ENCODE data around the gene ADRA2C. TPM values are rescaled to one million over a fixed set of nuclear protein-coding genes. Genes with fewer than 3 reads are reported as not detected.

Gene ADRA2C
- total RNA-seq, 1 experiment from 2014 or later, result 23.5 TPM

DNA sequence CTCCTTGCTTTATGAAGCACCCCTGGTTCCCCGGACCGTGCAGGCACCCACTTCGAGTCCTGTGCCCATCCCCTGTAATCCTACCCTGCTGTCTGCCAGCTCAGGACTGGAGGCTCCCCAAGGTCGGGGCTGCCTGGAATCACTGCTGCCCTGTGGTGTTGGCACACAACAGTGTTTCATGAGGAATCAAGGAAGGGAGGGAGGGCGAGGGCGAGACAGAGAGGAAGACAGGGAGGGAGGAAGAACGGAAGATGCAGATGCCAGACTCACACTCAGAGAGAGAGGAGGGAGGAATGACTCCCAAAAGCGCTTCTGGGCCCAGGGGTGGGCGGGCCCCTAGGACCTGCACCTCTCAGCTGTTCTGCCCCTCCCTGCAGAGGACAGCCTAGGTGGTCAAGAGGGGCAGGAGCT is 42.9 kb upstream of the ADRA2C start:
- DNase-seq (ENCODE audit: low read depth, low spot score) (no peak), ATAC-seq (peak; percentile 30; the same call in 1 of the 2 replicates)
- H3K4me1 ChIP-seq (ENCODE audit: control insufficient read depth, insufficient read depth, low read length), result no peaks in the 10 kb centered on the region
- H3K9me3 ChIP-seq (ENCODE audit: control insufficient read depth, insufficient read depth, low read depth, low read length), result no peaks in the 10 kb centered on the region
- BruUV-seq (replicated peaks), result no TSS peak
- CTCF ChIA-PET, result no interaction called here
- TF ChIP-seq SIN3A (IDR thresholded peaks at IDR 0.05; ENCODE audit: borderline replicate concordance, insufficient read depth, low read depth, low read length) (no peak), TCF7L2 (IDR thresholded peaks at IDR 0.05; ENCODE audit: low read depth, low read length) (no peak), POLR2AphosphoS5 (IDR thresholded peaks at IDR 0.05; ENCODE audit: low read depth, low read length) (no peak)
- TF ChIP-seq, protein P1, sequence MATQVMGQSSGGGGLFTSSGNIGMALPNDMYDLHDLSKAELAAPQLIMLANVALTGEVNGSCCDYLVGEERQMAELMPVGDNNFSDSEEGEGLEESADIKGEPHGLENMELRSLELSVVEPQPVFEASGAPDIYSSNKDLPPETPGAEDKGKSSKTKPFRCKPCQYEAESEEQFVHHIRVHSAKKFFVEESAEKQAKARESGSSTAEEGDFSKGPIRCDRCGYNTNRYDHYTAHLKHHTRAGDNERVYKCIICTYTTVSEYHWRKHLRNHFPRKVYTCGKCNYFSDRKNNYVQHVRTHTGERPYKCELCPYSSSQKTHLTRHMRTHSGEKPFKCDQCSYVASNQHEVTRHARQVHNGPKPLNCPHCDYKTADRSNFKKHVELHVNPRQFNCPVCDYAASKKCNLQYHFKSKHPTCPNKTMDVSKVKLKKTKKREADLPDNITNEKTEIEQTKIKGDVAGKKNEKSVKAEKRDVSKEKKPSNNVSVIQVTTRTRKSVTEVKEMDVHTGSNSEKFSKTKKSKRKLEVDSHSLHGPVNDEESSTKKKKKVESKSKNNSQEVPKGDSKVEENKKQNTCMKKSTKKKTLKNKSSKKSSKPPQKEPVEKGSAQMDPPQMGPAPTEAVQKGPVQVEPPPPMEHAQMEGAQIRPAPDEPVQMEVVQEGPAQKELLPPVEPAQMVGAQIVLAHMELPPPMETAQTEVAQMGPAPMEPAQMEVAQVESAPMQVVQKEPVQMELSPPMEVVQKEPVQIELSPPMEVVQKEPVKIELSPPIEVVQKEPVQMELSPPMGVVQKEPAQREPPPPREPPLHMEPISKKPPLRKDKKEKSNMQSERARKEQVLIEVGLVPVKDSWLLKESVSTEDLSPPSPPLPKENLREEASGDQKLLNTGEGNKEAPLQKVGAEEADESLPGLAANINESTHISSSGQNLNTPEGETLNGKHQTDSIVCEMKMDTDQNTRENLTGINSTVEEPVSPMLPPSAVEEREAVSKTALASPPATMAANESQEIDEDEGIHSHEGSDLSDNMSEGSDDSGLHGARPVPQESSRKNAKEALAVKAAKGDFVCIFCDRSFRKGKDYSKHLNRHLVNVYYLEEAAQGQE (IDR thresholded peaks at IDR 0.05; ENCODE audit: insufficient read depth in 1 of 2, low read depth in 2 of 2, low read length in 1 of 2), result no peak
- TF ChIP-seq, protein P2, sequence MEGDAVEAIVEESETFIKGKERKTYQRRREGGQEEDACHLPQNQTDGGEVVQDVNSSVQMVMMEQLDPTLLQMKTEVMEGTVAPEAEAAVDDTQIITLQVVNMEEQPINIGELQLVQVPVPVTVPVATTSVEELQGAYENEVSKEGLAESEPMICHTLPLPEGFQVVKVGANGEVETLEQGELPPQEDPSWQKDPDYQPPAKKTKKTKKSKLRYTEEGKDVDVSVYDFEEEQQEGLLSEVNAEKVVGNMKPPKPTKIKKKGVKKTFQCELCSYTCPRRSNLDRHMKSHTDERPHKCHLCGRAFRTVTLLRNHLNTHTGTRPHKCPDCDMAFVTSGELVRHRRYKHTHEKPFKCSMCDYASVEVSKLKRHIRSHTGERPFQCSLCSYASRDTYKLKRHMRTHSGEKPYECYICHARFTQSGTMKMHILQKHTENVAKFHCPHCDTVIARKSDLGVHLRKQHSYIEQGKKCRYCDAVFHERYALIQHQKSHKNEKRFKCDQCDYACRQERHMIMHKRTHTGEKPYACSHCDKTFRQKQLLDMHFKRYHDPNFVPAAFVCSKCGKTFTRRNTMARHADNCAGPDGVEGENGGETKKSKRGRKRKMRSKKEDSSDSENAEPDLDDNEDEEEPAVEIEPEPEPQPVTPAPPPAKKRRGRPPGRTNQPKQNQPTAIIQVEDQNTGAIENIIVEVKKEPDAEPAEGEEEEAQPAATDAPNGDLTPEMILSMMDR (IDR thresholded peaks at IDR 0.05), result no peak
- H3K27ac ChIP-seq (ENCODE audit: low read length), result no peak overlapping the region
- intact Hi-C loops (cut with micrococcal nuclease; ENCODE audit: unreplicated experiment) (no loop called here), in situ Hi-C loops (cut with HindIII; ENCODE audit: low pct_unique_long_range_greater_than_20kb, low sequenced_read_pairs) (no loop called here)
- no peak overlapping the region for H3K4me3 ChIP-seq (ENCODE audit: low read depth in 2 of 2, low read length in 2 of 2)
- H3K36me3 ChIP-seq (ENCODE audit: control insufficient read depth, insufficient read depth, low read length), result no peaks in the 10 kb centered on the region
- POLR2A ChIA-PET, result no interaction called here
- H3K27me3 ChIP-seq (ENCODE audit: control insufficient read depth, insufficient read depth, low read length), result no peaks in the 10 kb centered on the region

DNA sequence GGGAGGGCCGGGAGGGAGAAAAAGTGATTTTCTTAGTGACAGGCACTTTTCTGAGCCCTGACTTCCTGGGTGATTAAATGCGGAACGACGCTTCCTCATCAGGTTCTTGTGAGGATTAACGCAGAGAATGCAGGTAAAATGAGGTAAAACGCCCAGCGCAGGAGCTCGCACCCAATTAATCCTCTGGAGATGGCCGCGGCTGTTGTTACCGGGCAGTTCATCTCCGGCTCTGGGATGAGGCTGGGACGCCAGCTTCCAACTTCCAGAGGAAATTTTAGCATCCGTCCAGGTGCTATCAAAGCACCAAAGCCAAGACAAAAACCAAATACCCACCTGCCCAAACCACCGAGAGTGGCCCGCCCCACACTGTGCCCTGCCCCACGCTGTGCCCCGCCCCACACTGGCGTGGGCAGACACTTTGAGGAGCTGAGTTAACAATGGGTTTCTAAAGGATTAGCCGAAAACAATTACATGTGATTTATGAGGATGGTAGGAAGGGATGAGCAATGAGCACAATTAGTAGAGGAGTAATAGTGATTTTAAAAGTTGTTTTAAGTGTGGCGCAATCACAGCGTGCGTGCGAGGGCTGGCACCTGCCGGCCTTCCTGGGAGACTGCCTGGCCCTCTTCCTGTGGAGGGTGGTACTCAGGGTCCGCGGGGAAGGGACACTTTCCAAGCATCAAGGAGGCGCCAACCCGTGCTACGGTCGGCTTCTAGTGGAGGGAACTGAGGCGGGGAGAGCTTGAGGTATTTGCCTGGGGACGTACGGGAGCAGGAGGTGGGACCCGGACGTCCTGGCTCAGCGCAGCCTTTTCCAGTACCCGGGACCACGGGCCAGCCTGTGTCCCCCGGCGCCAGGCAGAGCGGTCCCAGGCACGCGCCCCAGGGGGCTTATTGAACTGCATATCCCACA is 41.6 kb upstream of the ADRA2C start:
- H3K4me3 ChIP-seq (ENCODE audit: low read depth in 2 of 2, low read length in 2 of 2), result no peak overlapping the region
- POLR2A ChIA-PET, result no interaction called here
- no peaks in the 10 kb centered on the region for H3K27me3 ChIP-seq (ENCODE audit: control insufficient read depth, insufficient read depth, low read length)
- DNase-seq (ENCODE audit: low read depth, low spot score) (no peak), ATAC-seq (no peak)
- CTCF ChIA-PET, result no interaction called here
- H3K9me3 ChIP-seq (ENCODE audit: control insufficient read depth, insufficient read depth, low read depth, low read length), result no peaks in the 10 kb centered on the region
- H3K4me1 ChIP-seq (ENCODE audit: control insufficient read depth, insufficient read depth, low read length), result no peaks in the 10 kb centered on the region; the same call in 1 of the 2 replicates
- TF ChIP-seq POLR2AphosphoS5 (IDR thresholded peaks at IDR 0.05; ENCODE audit: low read depth, low read length) (no peak), TCF7L2 (IDR thresholded peaks at IDR 0.05; ENCODE audit: low read depth, low read length) (no peak)
- TF ChIP-seq, protein P1 (IDR thresholded peaks at IDR 0.05; ENCODE audit: insufficient read depth in 1 of 2, low read depth in 2 of 2, low read length in 1 of 2), result no peak
- in situ Hi-C loops (cut with HindIII; ENCODE audit: low pct_unique_long_range_greater_than_20kb, low sequenced_read_pairs) (no loop called here), intact Hi-C loops (cut with micrococcal nuclease; ENCODE audit: unreplicated experiment) (no loop called here)
- no TSS peak for BruUV-seq (replicated peaks)
- no peaks in the 10 kb centered on the region for H3K36me3 ChIP-seq (ENCODE audit: control insufficient read depth, insufficient read depth, low read length)
- no peak overlapping the region for H3K27ac ChIP-seq (ENCODE audit: low read length)

Measured in Panc1 (cell line).